PC-3 (cell line): Measurements from ENCODE around the gene CD44. TPM values are rescaled to one million over a fixed set of nuclear protein-coding genes. Genes with fewer than 3 reads are reported as not detected.

Experiments used
- ATAC-seq: fragments of 200-7000 bp; cut with Tn5 transposase; 2 replicates; pipeline ENCODE4 v1.9.1; 2020; ENCODE audit warnings: mild to moderate bottlenecking, moderate library complexity
- BruUV-seq: library from RNA; stranded (reverse); fragments of 400-500 nt; replicated peaks from 2 replicates; lab custom pipeline; 2021; lab: Mats Ljungman, UMichigan
- CTCF ChIA-PET: fragments of 300-600 bp; sonication (Branson Sonifier 250); formaldehyde crosslinking; loops from one replicate; lab custom pipeline; 2022; ENCODE audit warnings: antibody characterized with exemption; lab: Charles Lee
- POLR2A ChIA-PET: fragments of 300-600 bp; sonication (Branson Sonifier 250); formaldehyde crosslinking; loops from one replicate; lab custom pipeline; 2022; ENCODE audit warnings: antibody characterized with exemption; ENCODE audit not compliant: unreplicated experiment; lab: Charles Lee
- DNase-seq: peaks from one replicate; pipeline ENCODE4 v3.0.0-alpha.2; 2015
- H2AFZ ChIP-seq: fragments of 300-600 bp; sonication (generic); 2 replicates; pipeline ENCODE4 v1.6.0; 2016; ENCODE audit warnings: antibody characterized with exemption, low read length
- H3F3A ChIP-seq: fragments of 300-600 bp; sonication (generic); one replicate; pipeline ENCODE4 v1.6.0; 2017; ENCODE audit warnings: antibody characterized with exemption, low read length, control low read depth, mild to moderate bottlenecking; ENCODE audit not compliant: unreplicated experiment
- H3K27ac ChIP-seq: fragments of 300-600 bp; sonication (generic); 2 replicates; pipeline ENCODE4 v1.5.1; 2016; ENCODE audit warnings: mild to moderate bottlenecking, low read length
- H3K27me3 ChIP-seq: fragments of 300-600 bp; sonication (generic); 2 replicates; pipeline ENCODE4 v1.6.1; 2016; ENCODE audit warnings: low read length, mixed read lengths
- H3K36me3 ChIP-seq: fragments of 300-600 bp; sonication (generic); 2 replicates; pipeline ENCODE4 v1.6.1; 2016; ENCODE audit warnings: low read depth, mixed run types, low read length, mixed read lengths
- H3K4me1 ChIP-seq: fragments of 300-600 bp; sonication (generic); 2 replicates; pipeline ENCODE4 v1.5.1; 2016; ENCODE audit warnings: low read length; ENCODE audit not compliant: insufficient read depth
- H3K4me2 ChIP-seq: fragments of 300-600 bp; sonication (generic); 2 replicates; pipeline ENCODE4 v1.6.0; 2016; ENCODE audit warnings: low read length
- H3K4me3 ChIP-seq: fragments of 300-600 bp; sonication (generic); 2 replicates; pipeline ENCODE4 v1.5.1; 2016; ENCODE audit warnings: mild to moderate bottlenecking, low read length, mixed read lengths
- H3K79me2 ChIP-seq: fragments of 300-600 bp; sonication (generic); 2 replicates; pipeline ENCODE4 v1.6.1; 2017; ENCODE audit warnings: low read length, mixed read lengths
- H3K9ac ChIP-seq: fragments of 300-600 bp; sonication (generic); 2 replicates; pipeline ENCODE4 v1.6.0; 2016; ENCODE audit warnings: mild to moderate bottlenecking, low read length
- H3K9me2 ChIP-seq: fragments of 300-600 bp; sonication (generic); replicated peaks from 2 replicates; pipeline ENCODE4 v1.6.1; 2016; ENCODE audit warnings: mixed run types, low read length, mixed read lengths
- H3K9me3 ChIP-seq: fragments of 300-600 bp; sonication (generic); 2 replicates; pipeline ENCODE4 v1.6.1; 2016; ENCODE audit warnings: low read length, mixed read lengths
- H4K20me1 ChIP-seq: fragments of 300-600 bp; sonication (generic); 2 replicates; pipeline ENCODE4 v1.6.1; 2016; ENCODE audit warnings: low read length, mixed read lengths
- CTCF ChIP-seq: fragments of 300-600 bp; sonication (generic); conservative IDR thresholded peaks from 2 replicates; pipeline ENCODE4 v1.5.1; 2017; ENCODE audit warnings: antibody characterized with exemption, low read depth, mild to moderate bottlenecking, low read length
- EZH2 ChIP-seq: fragments of 300-600 bp; sonication (generic); IDR thresholded peaks from one replicate; pipeline ENCODE4 v1.6.1; 2017; ENCODE audit warnings: antibody characterized with exemption, mild to moderate bottlenecking, low read length; ENCODE audit not compliant: unreplicated experiment
- EZH2phosphoT487 ChIP-seq: fragments of 300-600 bp; sonication (generic); IDR thresholded peaks from 2 replicates; pipeline ENCODE4 v1.6.1; 2018; ENCODE audit warnings: mild to moderate bottlenecking, antibody characterized with exemption, low read length, borderline replicate concordance
- intact Hi-C: fragments of 100-400 bp; cut with micrococcal nuclease; formaldehyde crosslinking; loops from 2 replicates; pipeline ENCODE4 v1.9.0; 2023
- total RNA-seq: library from RNA; depleted of rRNA; stranded (reverse); fragments of >200 nt; gene quantifications from 2 replicates; pipeline ENCODE4 v1.2.3, GENCODE V29; 2014

The CD44 gene
- total RNA-seq, 1 experiment from 2014 or later: 181 TPM

DNA sequence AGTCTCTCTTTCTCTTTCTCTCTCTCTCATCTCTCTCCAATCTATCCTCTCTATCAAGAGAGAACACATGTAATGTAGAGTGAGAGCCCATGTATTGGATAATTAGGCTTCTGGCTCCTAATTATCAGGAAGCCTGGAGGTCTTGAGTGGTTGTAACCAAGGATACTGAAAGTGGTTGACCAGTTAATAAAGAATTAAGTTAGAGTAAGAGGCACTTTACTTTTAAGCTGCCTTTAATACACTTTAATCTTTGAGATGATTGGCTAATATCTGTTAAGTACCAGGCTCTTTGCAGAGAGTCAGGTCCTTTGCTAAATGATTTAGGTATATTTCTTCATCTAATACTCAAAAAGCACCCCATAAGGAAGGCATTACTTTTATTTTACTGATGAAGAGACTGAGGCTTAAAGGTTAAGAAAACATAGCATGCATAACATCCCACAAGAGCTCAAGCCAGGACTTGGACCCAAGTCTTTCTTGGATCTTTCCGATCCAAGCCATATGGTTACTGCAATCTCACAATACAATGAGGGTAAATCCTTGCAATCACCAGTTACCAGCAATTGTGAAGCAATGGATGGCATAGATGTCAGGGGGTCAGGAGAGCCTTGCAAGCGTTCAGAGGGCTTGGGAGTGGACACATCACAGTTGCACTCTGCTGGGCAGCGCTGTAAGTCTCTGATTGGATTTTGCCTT, 22.1 kb downstream of the CD44 start:
- no TSS peak for BruUV-seq
- H3K27ac ChIP-seq: no peak overlapping the region
- CTCF ChIA-PET: no interaction called here
- peaks cover 1% of the 10 kb centered on the region for H3F3A ChIP-seq
- TF ChIP-seq CTCF: no peak
- TF ChIP-seq EZH2: no peak
- TF ChIP-seq EZH2phosphoT487: no peak
- H3K36me3 ChIP-seq: peaks cover 53% of the 10 kb centered on the region
- H3K9me3 ChIP-seq: no peaks in the 10 kb centered on the region
- H4K20me1 ChIP-seq: peaks cover 60% of the 10 kb centered on the region
- no peak overlapping the region for H3K9ac ChIP-seq
- H3K9me2 ChIP-seq: no peaks in the 10 kb centered on the region
- DNase-seq (no peak), ATAC-seq (no peak)
- no peak overlapping the region for H3K4me2 ChIP-seq
- peaks cover 96% of the 10 kb centered on the region for H3K79me2 ChIP-seq
- no peaks in the 10 kb centered on the region for H3K27me3 ChIP-seq
- H3K4me1 ChIP-seq: peaks cover 43% of the 10 kb centered on the region
- no peak overlapping the region for H3K4me3 ChIP-seq
- intact Hi-C loops: no loop called here
- H2AFZ ChIP-seq: no peak overlapping the region
- POLR2A ChIA-PET: no interaction called here

- ATAC-seq (no peak), DNase-seq (peak; percentile 37)
- no peak for TF ChIP-seq CTCF
- TF ChIP-seq EZH2phosphoT487: no peak
- TF ChIP-seq EZH2: no peak
- intact Hi-C loops: no loop called here
- Histone ChIP-seq H3K4me1 (peaks cover 59% of the 10 kb centered on the region), H3K4me3 (no peak overlapping the region), H3K9me2 (no peaks in the 10 kb centered on the region), H3K27ac (peak overlapping the region; percentile 29), H3K9ac (no peak overlapping the region), H3K79me2 (peaks cover 93% of the 10 kb centered on the region), H3K27me3 (no peaks in the 10 kb centered on the region), H3K9me3 (no peaks in the 10 kb centered on the region), H3F3A (peaks cover 6% of the 10 kb centered on the region), H3K4me2 (peak overlapping the region; percentile 10; the same call in 1 of the 2 replicates), H3K36me3 (peaks cover 47% of the 10 kb centered on the region), H2AFZ (no peak overlapping the region), H4K20me1 (peaks cover 46% of the 10 kb centered on the region)
- ChIA-PET CTCF (no interaction called here), POLR2A (interaction anchor here (0.6 kb wide), 4 partner anchors 104 to 513 kb away, joined by 3 to 7 read pairs (median 4); no protein-coding TSS in a partner anchor)
- BruUV-seq: no TSS peak
Observed at GRCh38 chr11:35162745-35163144, 23.8 kb downstream of the CD44 start.

- H3K4me1 ChIP-seq: peaks cover 63% of the 10 kb centered on the region
- H3K79me2 ChIP-seq: peaks cover 93% of the 10 kb centered on the region
- BruUV-seq: no TSS peak
Observed at GRCh38 chr11:35163209-35163608, 24.2 kb downstream of the CD44 start.

More at GRCh38 chr11:35163209-35163608, 24.2 kb downstream of the CD44 start:
- H4K20me1 ChIP-seq: peaks cover 41% of the 10 kb centered on the region
- no peak overlapping the region for H3K9ac ChIP-seq
- no peak for TF ChIP-seq EZH2phosphoT487
- TF ChIP-seq EZH2: no peak
- TF ChIP-seq CTCF: no peak
- H3K4me3 ChIP-seq: no peak overlapping the region
- CTCF ChIA-PET: no interaction called here
- no peak for ATAC-seq
- H3K36me3 ChIP-seq: peaks cover 45% of the 10 kb centered on the region
- H3K27ac ChIP-seq: peak overlapping the region; percentile 29
- H3K9me3 ChIP-seq: no peaks in the 10 kb centered on the region
- POLR2A ChIA-PET: interaction anchor here (0.6 kb wide), 2 partner anchors 133 to 142 kb away, joined by 3 to 5 read pairs; no protein-coding TSS in a partner anchor
- DNase-seq: peak; percentile 67
- no peak overlapping the region for H2AFZ ChIP-seq
- H3K4me2 ChIP-seq: peak overlapping the region; percentile 10
- intact Hi-C loops: no loop called here
- no peaks in the 10 kb centered on the region for H3K9me2 ChIP-seq
- H3F3A ChIP-seq: peaks cover 6% of the 10 kb centered on the region
- no peaks in the 10 kb centered on the region for H3K27me3 ChIP-seq
